Keratinocyte (primary cell): Measurements from ENCODE around the gene OOSP4A.

ENCODE experiments used
- EZH2 ChIP-seq: IDR thresholded peaks from one replicate; pipeline ENCODE4 v1.6.1; 2012; ENCODE audit warnings: inconsistent platforms, mild to moderate bottlenecking, low read length, moderate library complexity
- TF ChIP-seq, protein P1 (sequence below), 3 experiments: IDR thresholded peaks in 1 of 3; conservative IDR thresholded peaks in 1 of 3; optimal IDR thresholded peaks in 1 of 3; 2 replicates in 2 of 3; 3 replicates in 1 of 3; pipeline versions ENCODE3 to v1.5.1; 2011; ENCODE audit warnings: low read length in 3 of 3, mild to moderate bottlenecking in 3 of 3, moderate library complexity in 2 of 3, control low read depth in 1 of 3, inconsistent platforms in 1 of 3; ENCODE audit not compliant: insufficient read depth in 2 of 3; ENCODE audit errors: extremely low read depth in 1 of 3

DNA sequence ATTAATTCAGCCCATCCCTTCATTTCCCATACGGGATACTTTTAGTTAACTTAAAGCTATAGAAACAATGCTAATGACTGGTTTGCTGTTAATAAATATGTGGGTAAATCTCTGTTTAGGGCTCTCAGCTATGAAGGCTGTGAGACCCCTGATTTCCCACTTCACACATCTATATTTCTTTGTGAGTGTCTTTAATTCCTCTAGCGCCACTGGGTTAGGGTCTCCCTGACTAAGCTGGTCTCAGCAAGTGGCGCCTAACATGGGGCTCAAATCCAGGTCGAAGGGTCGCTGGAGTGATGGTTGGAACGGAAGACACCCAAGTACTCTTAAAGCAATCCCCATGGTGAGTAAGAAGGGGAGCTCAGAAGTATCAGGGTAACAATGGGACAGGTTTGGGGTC lies 40.0 kb upstream of the OOSP4A start:
- TF ChIP-seq, protein P1, sequence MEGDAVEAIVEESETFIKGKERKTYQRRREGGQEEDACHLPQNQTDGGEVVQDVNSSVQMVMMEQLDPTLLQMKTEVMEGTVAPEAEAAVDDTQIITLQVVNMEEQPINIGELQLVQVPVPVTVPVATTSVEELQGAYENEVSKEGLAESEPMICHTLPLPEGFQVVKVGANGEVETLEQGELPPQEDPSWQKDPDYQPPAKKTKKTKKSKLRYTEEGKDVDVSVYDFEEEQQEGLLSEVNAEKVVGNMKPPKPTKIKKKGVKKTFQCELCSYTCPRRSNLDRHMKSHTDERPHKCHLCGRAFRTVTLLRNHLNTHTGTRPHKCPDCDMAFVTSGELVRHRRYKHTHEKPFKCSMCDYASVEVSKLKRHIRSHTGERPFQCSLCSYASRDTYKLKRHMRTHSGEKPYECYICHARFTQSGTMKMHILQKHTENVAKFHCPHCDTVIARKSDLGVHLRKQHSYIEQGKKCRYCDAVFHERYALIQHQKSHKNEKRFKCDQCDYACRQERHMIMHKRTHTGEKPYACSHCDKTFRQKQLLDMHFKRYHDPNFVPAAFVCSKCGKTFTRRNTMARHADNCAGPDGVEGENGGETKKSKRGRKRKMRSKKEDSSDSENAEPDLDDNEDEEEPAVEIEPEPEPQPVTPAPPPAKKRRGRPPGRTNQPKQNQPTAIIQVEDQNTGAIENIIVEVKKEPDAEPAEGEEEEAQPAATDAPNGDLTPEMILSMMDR (optimal IDR thresholded peaks at IDR 0.05 in 1 of 3, IDR thresholded peaks at IDR 0.05 in 1 of 3, conservative IDR thresholded peaks at IDR 0.05 in 1 of 3; ENCODE audit: extremely low read depth in 1 of 3, insufficient read depth in 2 of 3, low read length in 3 of 3) = no peak
- TF ChIP-seq EZH2 = no peak
